Right atrium auricular region (tissue), 2 donors: Measurements from ENCODE around the gene DNAJA3. TPM values are rescaled to one million over a fixed set of nuclear protein-coding genes. Genes with fewer than 3 reads are reported as not detected.
A peak's percentile ranks its signal among the peaks of the same experiment; 100 is the strongest.

Experiments
- DNase-seq: peaks from one replicate; pipeline ENCODE4 v3.0.0-alpha.2; 2019; ENCODE audit warnings: low spot score
- H3K27ac ChIP-seq, 2 donors: fragments of 200-600 bp; sonication (generic); 1 replicate in 1 of 2; 2 replicates in 1 of 2; pipeline ENCODE4 v1.5.1; 2016 to 2019
- H3K27me3 ChIP-seq, 2 donors: fragments of 200-600 bp; sonication (generic); one replicate each; pipeline versions ENCODE4 v1.5.1 to v1.6.0; 2017 to 2019
- H3K36me3 ChIP-seq: fragments of 200-600 bp; sonication (generic); one replicate; pipeline ENCODE4 v1.5.1; 2016
- H3K4me1 ChIP-seq, 2 donors: fragments of 200-600 bp; sonication (generic); one replicate each; pipeline versions ENCODE4 v1.5.1 to v1.6.0; 2017 to 2019
- H3K4me3 ChIP-seq, 2 donors: fragments of 200-600 bp; sonication (generic); 1 replicate in 1 of 2; 2 replicates in 1 of 2; pipeline ENCODE4 v1.5.1; 2017 to 2019; ENCODE audit warnings: mild to moderate bottlenecking in 1 of 2, moderate library complexity in 1 of 2
- H3K9me3 ChIP-seq, 2 donors: fragments of 200-600 bp; sonication (generic); one replicate each; pipeline ENCODE4 v1.5.1; 2019
- total RNA-seq, 2 donors: library from RNA; depleted of rRNA; stranded (reverse); fragments of >200 nt; gene quantifications; one replicate each; pipeline ENCODE4 v1.1.0, GENCODE V29; 2016
- TF ChIP-seq, protein P1 (sequence below), 2 donors: fragments of 200-600 bp; sonication (generic); IDR thresholded peaks; one replicate each; pipeline ENCODE4 v1.5.1; 2019; ENCODE audit warnings: antibody characterized with exemption in 2 of 2

Gene DNAJA3
- total RNA-seq, 2 donors from 2014 or later: 47.6 to 50.5 TPM

DNA sequence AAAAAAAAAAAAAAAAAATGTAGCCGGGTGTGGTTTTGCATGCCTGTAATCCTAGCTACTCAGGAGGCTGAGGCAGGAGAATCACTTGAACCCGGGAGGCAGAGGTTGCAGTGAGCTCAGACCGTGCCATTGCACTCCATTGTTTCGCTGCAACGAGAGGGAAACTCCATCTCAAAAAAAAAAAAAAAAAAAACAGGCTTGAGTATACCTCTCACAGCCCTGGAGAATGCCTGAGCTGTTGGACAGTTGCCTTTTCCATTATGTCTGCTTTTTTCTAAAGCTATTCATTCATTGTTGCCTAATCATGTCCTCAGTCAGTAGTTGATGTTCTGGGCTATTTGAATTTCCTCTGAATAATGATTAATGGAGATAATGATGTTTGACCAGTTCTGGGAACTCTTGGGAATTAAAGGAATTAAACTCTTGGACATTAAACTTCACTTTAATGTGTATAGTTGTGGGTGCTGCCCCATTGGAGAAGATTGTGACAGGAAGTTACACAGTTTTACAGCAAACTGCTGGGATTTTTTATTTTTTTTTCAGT lies 62.4 kb downstream of the DNAJA3 start:
- peaks cover 0 to 32% of the 10 kb centered on the region in 2 donors for H3K4me1 ChIP-seq
- no peak overlapping the region for H3K4me3 ChIP-seq
- DNase-seq: no peak
- H3K9me3 ChIP-seq: no peaks in the 10 kb centered on the region
- H3K27ac ChIP-seq: peak overlapping the region in 1 of 2 donors; percentile 17
- H3K27me3 ChIP-seq: no peaks in the 10 kb centered on the region
- H3K36me3 ChIP-seq: peaks cover 32% of the 10 kb centered on the region
- TF ChIP-seq, protein P1, sequence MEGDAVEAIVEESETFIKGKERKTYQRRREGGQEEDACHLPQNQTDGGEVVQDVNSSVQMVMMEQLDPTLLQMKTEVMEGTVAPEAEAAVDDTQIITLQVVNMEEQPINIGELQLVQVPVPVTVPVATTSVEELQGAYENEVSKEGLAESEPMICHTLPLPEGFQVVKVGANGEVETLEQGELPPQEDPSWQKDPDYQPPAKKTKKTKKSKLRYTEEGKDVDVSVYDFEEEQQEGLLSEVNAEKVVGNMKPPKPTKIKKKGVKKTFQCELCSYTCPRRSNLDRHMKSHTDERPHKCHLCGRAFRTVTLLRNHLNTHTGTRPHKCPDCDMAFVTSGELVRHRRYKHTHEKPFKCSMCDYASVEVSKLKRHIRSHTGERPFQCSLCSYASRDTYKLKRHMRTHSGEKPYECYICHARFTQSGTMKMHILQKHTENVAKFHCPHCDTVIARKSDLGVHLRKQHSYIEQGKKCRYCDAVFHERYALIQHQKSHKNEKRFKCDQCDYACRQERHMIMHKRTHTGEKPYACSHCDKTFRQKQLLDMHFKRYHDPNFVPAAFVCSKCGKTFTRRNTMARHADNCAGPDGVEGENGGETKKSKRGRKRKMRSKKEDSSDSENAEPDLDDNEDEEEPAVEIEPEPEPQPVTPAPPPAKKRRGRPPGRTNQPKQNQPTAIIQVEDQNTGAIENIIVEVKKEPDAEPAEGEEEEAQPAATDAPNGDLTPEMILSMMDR (IDR thresholded peaks at IDR 0.05): no peak

DNA sequence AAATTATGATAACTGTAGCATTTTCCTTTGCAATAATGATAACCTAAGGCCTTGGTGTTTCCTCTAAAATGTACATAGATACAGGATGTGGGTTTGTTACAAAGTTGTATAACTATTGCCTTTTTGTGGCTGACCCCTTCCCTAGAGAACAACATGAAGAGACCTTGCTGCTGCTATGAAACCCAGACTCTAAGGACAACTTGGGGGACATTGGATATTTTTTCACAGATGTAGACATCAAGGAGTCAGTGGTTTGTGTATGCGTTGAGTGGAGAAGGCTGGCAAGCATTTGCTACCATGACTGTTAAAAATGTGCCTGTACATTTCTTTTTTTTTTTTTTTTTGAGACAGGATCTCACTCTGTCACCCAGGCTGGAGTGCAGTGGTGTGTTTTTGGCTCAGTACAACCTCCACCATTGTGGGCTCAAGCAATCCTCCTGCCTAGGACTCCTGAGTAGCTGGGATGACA lies 62.9 kb downstream of the DNAJA3 start:
- Histone ChIP-seq H3K9me3 (no peaks in the 10 kb centered on the region), H3K36me3 (peaks cover 31% of the 10 kb centered on the region), H3K4me3 (no peak overlapping the region), H3K27me3 (no peaks in the 10 kb centered on the region), H3K4me1 (peaks cover 0 to 32% of the 10 kb centered on the region in 2 donors), H3K27ac (peak overlapping the region in 1 of 2 donors; percentile 17)
- no peak for DNase-seq
- TF ChIP-seq, protein P1 (IDR thresholded peaks at IDR 0.05): no peak

- no peak overlapping the region for H3K4me3 ChIP-seq
- peaks cover 26% of the 10 kb centered on the region for H3K36me3 ChIP-seq
- H3K9me3 ChIP-seq: no peaks in the 10 kb centered on the region
- H3K27me3 ChIP-seq: no peaks in the 10 kb centered on the region
- H3K27ac ChIP-seq: peak overlapping the region in 1 of 2 donors; percentile 11
- TF ChIP-seq, protein P1 (IDR thresholded peaks at IDR 0.05): no peak
- H3K4me1 ChIP-seq: peaks cover 0 to 32% of the 10 kb centered on the region in 2 donors
- DNase-seq: no peak
Measured at GRCh38 chr16:4489030-4489429, 63.4 kb downstream of the DNAJA3 start.

- peaks cover 0 to 27% of the 10 kb centered on the region in 2 donors for H3K4me1 ChIP-seq
- peaks cover 22% of the 10 kb centered on the region for H3K36me3 ChIP-seq
- TF ChIP-seq, protein P1 (IDR thresholded peaks at IDR 0.05): no peak
- no peaks in the 10 kb centered on the region for H3K9me3 ChIP-seq
- no peak overlapping the region for H3K27ac ChIP-seq
- no peak overlapping the region for H3K4me3 ChIP-seq
- H3K27me3 ChIP-seq: no peaks in the 10 kb centered on the region
- DNase-seq: no peak
Measured at GRCh38 chr16:4491898-4492297, 66.2 kb downstream of the DNAJA3 start.

DNA sequence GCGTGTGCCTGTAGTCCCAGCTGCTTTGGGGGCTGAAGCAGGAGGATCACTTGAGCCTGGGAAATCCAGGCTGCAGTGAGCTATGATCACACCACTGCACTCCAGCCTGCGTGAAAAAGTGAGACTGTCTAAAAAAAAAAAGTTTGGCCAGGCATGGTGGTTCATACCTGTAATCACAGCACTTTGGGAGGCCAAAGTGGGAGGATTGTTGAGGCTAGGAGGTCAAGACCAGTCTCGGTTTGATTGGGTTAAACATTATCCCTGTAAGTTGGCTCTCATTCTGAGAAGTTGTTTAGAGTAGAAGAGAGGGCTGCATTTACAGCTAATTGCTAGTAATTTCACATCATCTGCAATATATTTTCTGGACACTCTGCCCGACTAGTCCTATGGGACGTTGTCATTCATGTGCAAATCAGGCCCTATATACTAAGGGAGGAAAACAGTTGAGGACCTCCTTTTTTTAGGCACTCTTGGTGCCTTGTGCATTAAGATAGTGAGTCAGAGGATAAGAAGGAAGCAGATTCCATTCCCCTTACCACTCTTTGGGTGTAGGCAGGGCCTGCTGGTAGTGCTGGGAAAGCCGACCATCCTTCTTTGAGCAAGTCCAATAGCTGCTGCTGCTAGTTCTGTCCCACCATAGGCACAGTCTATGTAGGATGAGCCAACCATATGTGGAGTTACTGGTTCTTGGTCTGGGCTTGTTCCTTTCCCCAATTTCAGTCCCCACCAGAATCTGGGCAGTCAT lies 69.2 kb downstream of the DNAJA3 start:
- no peak for DNase-seq
- peaks cover 19% of the 10 kb centered on the region for H3K36me3 ChIP-seq
- no peak overlapping the region for H3K27ac ChIP-seq
- peaks cover 0 to 26% of the 10 kb centered on the region in 2 donors for H3K4me1 ChIP-seq
- TF ChIP-seq, protein P1 (IDR thresholded peaks at IDR 0.05): no peak
- H3K4me3 ChIP-seq: no peak overlapping the region
- H3K27me3 ChIP-seq: no peaks in the 10 kb centered on the region
- H3K9me3 ChIP-seq: no peaks in the 10 kb centered on the region
